Measurements from ENCODE around the gene C10orf90.

DNA sequence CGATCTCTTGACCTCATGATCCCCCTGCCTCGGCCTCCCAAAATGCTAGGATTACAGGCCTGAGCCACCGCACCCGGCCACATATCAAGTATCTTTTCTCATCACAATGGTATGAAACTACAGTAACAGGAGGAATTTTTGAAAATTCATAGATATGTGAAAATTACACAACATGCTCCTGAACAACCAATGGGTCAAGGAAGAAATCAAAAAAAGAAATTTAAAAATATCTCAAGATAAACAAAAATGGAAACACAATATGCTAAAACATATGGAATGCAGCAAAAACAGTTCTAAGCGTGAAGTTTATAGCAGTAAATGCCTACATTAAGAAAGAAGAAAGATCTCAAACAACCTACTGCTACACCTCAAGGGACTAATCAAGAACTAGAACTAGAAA is 222.4 kb downstream of the C10orf90 start:
- TF ChIP-seq, protein P1, sequence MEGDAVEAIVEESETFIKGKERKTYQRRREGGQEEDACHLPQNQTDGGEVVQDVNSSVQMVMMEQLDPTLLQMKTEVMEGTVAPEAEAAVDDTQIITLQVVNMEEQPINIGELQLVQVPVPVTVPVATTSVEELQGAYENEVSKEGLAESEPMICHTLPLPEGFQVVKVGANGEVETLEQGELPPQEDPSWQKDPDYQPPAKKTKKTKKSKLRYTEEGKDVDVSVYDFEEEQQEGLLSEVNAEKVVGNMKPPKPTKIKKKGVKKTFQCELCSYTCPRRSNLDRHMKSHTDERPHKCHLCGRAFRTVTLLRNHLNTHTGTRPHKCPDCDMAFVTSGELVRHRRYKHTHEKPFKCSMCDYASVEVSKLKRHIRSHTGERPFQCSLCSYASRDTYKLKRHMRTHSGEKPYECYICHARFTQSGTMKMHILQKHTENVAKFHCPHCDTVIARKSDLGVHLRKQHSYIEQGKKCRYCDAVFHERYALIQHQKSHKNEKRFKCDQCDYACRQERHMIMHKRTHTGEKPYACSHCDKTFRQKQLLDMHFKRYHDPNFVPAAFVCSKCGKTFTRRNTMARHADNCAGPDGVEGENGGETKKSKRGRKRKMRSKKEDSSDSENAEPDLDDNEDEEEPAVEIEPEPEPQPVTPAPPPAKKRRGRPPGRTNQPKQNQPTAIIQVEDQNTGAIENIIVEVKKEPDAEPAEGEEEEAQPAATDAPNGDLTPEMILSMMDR (IDR thresholded peaks at IDR 0.05; ENCODE audit: low read depth, low read length, poor library complexity, severe bottlenecking): no peak
- no peak for TF ChIP-seq EZH2phosphoT487 (IDR thresholded peaks at IDR 0.05; ENCODE audit: borderline replicate concordance, low read length)

Data from DOHH2 (cell line).